IPS DF 6.9 (cell line): Measurements from ENCODE around the gene GRIK4.
A peak's percentile ranks its signal among the peaks of the same experiment; 100 is the strongest.

ENCODE experiments used
- DNase-seq: peaks from one replicate; pipeline ENCODE4 v3.0.0-alpha.2; 2013; ENCODE audit warnings: low read depth, low spot score
- H3K27ac ChIP-seq: one replicate; pipeline ENCODE4 v1.5.1; 2013; ENCODE audit warnings: low read length, control low read depth
- H3K27me3 ChIP-seq: 2 replicates; pipeline ENCODE4 v1.6.1; 2013; ENCODE audit warnings: mild to moderate bottlenecking, low read length; ENCODE audit not compliant: control insufficient read depth, insufficient read depth
- H3K36me3 ChIP-seq: 2 replicates; pipeline ENCODE4 v1.6.1; 2013; ENCODE audit warnings: low read length; ENCODE audit not compliant: control insufficient read depth, insufficient read depth
- H3K4me1 ChIP-seq: 2 replicates; pipeline ENCODE4 v1.6.1; 2013; ENCODE audit warnings: low read length; ENCODE audit not compliant: control insufficient read depth, insufficient read depth
- H3K4me3 ChIP-seq: 2 replicates; pipeline ENCODE4 v1.5.1; 2013; ENCODE audit warnings: mild to moderate bottlenecking, low read length
- H3K9me3 ChIP-seq: 2 replicates; pipeline ENCODE4 v1.6.1; 2013; ENCODE audit warnings: low read length, inconsistent platforms; ENCODE audit not compliant: control insufficient read depth, insufficient read depth
- WGBS: extraction: QIAGEN DNeasy Blood & Tissue Kit; methylation state at CpG from one replicate; pipeline ENCODE4 v1.1.7; 2013; ENCODE audit warnings: mixed read lengths, missing lambda C conversion rate; ENCODE audit not compliant: insufficient read length, insufficient coverage; 5-methylcytosine and 5-hydroxymethylcytosine counted together

Gene GRIK4

DNA sequence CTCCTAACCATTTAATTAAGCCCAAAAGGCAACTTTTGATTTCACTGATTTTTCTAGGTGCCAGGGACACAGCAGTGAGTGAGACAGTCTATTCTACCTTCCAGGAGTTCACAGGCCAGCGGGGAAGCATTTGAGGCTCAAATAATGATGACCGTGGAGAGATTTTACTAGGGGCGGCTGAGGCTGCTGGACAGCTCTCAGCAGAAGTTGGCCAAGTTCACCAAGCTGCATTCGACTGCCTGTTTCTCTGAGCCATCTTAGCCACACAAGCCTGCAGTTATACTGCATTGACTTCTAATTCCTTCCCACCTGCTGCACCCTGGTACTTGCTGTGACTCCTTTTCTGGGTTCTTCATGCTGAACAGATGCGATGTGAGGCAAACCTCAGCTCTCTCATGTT is 343.4 kb downstream of the GRIK4 start:
- no peak for DNase-seq
- no peaks in the 10 kb centered on the region for H3K36me3 ChIP-seq
- WGBS, result no CpG with 5 or more reads among the region's 5 CpGs
- H3K9me3 ChIP-seq, result no peaks in the 10 kb centered on the region
- H3K4me3 ChIP-seq, result no peak overlapping the region
- H3K27ac ChIP-seq, result no peak overlapping the region
- no peaks in the 10 kb centered on the region for H3K4me1 ChIP-seq
- H3K27me3 ChIP-seq, result no peaks in the 10 kb centered on the region; the same call in 1 of the 2 replicates

DNA sequence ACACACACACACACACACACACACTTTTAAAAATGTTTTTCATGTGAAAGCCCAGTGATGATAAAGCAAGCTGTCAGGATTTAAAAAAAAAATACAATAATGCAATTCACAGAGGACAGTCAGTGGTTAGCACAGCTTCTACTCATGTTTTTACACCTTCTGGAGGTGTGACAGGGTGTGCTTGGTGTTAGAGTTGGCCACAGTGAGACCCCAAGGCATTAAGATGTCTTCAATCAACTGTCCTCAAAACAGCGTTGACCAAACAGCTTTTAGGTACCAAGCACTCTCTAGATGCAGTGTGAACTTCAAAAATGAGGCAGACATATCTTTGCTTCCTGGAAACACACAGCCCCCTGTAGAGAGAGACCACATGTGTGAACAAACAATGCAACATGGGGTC is 346.0 kb downstream of the GRIK4 start:
- Histone ChIP-seq H3K36me3 (no peaks in the 10 kb centered on the region), H3K9me3 (no peaks in the 10 kb centered on the region), H3K4me1 (no peaks in the 10 kb centered on the region), H3K4me3 (no peak overlapping the region), H3K27me3 (no peaks in the 10 kb centered on the region; the same call in 1 of the 2 replicates), H3K27ac (no peak overlapping the region)
- DNase-seq, result no peak
- WGBS, result no CpG with 5 or more reads among the region's 1 CpG

DNA sequence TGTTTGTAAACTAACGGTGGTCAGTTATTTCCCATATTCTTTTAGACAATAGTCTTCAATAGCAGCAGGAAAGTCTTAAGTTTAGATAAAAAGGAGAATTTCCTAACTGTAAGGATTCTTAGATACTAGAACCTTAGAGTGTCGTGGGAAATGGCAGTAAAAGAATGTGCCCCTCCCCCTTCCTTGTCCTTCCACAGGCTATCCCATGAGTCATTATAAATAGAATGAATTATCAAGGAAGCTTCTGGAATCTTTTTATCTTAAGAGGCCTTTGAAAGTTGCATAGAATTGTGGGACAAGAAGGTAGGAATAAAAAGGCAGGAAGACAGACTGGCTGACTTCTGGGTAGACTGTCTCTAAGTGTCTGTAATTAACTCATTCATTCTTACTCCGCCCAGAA is 347.2 kb downstream of the GRIK4 start:
- Histone ChIP-seq H3K4me1 (no peaks in the 10 kb centered on the region), H3K4me3 (no peak overlapping the region), H3K9me3 (no peaks in the 10 kb centered on the region), H3K36me3 (no peaks in the 10 kb centered on the region), H3K27me3 (no peaks in the 10 kb centered on the region; the same call in 1 of the 2 replicates), H3K27ac (no peak overlapping the region)
- WGBS, result no CpG with 5 or more reads among the region's 3 CpGs
- DNase-seq, result no peak

DNA sequence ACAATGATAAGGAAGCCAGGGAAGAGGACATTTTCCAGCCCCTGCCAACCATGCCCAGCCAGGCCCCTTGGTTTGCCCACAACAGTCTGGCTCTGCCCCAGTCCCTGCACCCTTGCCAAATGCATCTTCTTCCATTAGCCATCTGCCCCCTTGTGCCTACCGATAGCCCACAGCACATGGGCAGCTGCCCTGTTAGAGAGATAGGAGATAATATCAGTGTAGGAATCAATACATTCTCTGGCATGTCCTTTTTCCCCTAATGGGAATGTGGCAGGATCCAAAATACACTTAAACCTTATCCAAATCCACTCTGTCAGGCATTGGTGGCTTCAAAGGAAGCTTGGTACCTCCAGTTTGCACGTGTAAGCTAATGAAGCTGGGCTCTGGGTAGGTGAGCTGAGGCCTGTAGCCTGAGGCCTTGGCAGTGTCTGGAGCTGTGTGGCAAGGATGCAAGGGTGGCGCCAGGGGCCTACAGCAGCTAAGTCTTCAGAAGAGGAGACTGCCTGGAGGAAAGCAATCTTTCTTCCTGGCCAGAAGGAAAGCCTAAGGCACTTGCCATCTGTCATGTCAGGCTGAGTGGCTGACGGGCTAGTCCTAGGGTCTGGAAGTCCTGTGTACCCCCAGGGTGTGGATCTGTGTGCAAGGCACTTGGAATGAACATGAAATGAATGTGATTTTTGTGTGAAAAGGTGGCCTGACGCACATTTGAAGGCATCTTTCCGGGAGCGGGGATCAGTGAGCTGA is 348.2 kb downstream of the GRIK4 start:
- Histone ChIP-seq H3K27me3 (no peaks in the 10 kb centered on the region), H3K4me1 (no peaks in the 10 kb centered on the region), H3K4me3 (no peak overlapping the region), H3K9me3 (no peaks in the 10 kb centered on the region), H3K36me3 (no peaks in the 10 kb centered on the region), H3K27ac (no peak overlapping the region)
- no peak for DNase-seq
- WGBS, result no CpG with 5 or more reads among the region's 7 CpGs

DNA sequence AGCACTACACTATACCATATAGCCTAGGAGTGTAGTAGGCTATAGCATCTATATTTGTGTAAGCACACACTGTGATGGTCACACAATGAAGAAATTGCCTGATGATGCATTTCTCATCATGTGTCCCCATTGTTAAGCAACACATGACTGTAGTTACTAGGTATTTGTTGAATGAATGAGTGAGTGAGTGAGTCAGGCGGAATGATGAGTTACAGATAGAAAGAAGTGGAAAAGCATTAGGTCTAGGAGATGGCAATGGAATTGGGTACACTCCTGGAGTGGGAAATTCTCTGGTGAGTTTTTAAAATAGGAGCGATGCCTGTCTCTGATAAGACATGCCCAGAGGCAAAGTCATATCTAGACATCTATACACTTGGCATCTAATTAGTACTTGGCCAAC is 351.8 kb downstream of the GRIK4 start:
- Histone ChIP-seq H3K4me1 (no peaks in the 10 kb centered on the region; the same call in 1 of the 2 replicates), H3K36me3 (no peaks in the 10 kb centered on the region), H3K4me3 (no peak overlapping the region), H3K9me3 (no peaks in the 10 kb centered on the region), H3K27me3 (no peaks in the 10 kb centered on the region), H3K27ac (no peak overlapping the region)
- DNase-seq, result no peak
- no CpG with 5 or more reads among the region's 2 CpGs for WGBS

DNA sequence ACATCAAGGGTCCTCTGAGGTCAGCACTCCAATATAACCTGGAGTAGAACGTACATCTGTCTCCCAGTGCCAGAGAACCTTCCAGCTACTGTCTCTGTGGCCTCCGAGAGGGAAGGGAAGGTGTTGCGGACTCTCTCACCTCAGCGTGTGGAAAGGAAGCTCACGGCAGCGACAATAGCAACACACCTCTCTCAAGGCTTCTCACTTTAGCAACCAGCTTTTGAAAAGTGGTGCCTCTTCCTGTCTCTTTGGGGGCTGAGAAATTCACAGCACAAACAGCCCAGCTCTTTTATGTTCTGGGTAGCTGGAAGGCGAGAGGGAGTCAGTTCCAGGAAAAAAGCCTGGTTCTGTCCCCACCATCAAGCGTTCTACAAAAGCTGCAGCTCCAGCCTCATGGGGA is 355.5 kb downstream of the GRIK4 start:
- H3K4me1 ChIP-seq, result no peaks in the 10 kb centered on the region; the same call in 1 of the 2 replicates
- no peaks in the 10 kb centered on the region for H3K9me3 ChIP-seq
- H3K36me3 ChIP-seq, result no peaks in the 10 kb centered on the region
- no CpG with 5 or more reads among the region's 8 CpGs for WGBS
- DNase-seq, result no peak
- H3K4me3 ChIP-seq, result no peak overlapping the region
- H3K27ac ChIP-seq, result no peak overlapping the region
- H3K27me3 ChIP-seq, result no peaks in the 10 kb centered on the region

DNA sequence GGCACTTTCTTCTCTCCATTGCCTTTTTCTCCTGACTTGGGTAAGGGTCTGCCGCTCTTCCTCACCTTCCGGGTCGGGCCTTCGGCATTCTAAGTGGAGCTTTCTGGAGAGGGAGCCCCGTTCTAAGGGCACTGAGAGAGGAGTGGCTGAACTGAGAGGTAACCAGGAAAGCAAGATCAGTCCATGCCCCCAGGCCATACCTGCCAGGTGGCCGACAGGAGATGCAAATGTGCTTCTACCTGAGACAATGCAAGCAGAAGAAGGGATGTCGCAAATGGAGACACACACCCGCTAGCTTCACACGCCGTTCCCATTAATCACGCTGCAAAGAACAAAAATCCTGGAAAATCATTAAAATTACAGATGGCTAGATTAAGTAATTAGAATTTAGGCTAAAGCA is 356.0 kb downstream of the GRIK4 start:
- Histone ChIP-seq H3K9me3 (no peaks in the 10 kb centered on the region), H3K4me1 (no peaks in the 10 kb centered on the region; the same call in 1 of the 2 replicates), H3K36me3 (no peaks in the 10 kb centered on the region), H3K27ac (no peak overlapping the region), H3K4me3 (no peak overlapping the region), H3K27me3 (no peaks in the 10 kb centered on the region)
- no CpG with 5 or more reads among the region's 11 CpGs for whole genome bisulfite sequencing
- DNase-seq, result peak; percentile 5

DNA sequence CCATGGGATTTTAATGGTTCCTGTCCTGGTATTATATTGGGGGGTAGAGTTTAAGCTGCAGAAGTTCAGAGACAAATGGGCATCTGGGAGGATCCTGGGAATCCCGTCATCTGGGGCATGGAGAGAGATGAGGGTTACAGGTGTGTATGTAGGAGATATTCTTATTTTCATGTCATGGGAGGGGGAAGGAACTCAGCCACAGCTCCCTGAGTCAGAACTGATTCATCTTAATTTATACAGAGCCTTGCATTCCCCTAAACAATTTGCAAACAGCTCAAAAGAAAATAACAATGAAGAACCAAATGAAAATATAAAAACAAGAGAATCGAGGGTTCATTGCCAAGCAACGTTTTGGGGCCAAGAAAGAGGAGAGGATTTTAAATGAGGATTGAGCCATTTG is 356.4 kb downstream of the GRIK4 start:
- H3K4me3 ChIP-seq, result no peak overlapping the region
- H3K36me3 ChIP-seq, result no peaks in the 10 kb centered on the region
- DNase-seq, result no peak
- no peak overlapping the region for H3K27ac ChIP-seq
- no peaks in the 10 kb centered on the region; the same call in 1 of the 2 replicates for H3K4me1 ChIP-seq
- WGBS, result no CpG with 5 or more reads among the region's 3 CpGs
- H3K27me3 ChIP-seq, result no peaks in the 10 kb centered on the region
- no peaks in the 10 kb centered on the region for H3K9me3 ChIP-seq

DNA sequence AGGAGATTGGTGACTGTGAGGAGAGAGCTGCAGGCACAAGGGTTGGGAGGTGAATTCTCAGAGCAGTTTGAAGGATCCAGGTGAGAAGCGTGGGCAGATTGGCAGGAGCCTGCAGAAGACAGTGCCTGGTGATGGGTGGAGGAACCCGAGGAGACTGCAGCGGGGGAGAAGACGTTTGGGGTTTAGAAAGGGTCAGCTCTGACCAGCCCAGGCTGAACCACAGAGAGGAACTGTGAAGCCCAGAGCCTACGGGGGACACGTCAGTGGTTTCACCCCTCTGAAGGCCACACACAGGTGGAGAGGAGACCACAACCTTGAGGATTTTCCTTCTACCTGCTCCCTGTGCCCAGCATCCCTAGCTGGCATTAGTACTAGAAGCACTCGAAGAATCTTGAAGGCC is 357.5 kb downstream of the GRIK4 start:
- Histone ChIP-seq H3K9me3 (no peaks in the 10 kb centered on the region), H3K27ac (no peak overlapping the region), H3K4me3 (no peak overlapping the region), H3K27me3 (no peaks in the 10 kb centered on the region), H3K36me3 (no peaks in the 10 kb centered on the region), H3K4me1 (no peaks in the 10 kb centered on the region; the same call in none of the 2 replicates)
- no peak for DNase-seq
- no CpG with 5 or more reads among the region's 7 CpGs for WGBS

DNA sequence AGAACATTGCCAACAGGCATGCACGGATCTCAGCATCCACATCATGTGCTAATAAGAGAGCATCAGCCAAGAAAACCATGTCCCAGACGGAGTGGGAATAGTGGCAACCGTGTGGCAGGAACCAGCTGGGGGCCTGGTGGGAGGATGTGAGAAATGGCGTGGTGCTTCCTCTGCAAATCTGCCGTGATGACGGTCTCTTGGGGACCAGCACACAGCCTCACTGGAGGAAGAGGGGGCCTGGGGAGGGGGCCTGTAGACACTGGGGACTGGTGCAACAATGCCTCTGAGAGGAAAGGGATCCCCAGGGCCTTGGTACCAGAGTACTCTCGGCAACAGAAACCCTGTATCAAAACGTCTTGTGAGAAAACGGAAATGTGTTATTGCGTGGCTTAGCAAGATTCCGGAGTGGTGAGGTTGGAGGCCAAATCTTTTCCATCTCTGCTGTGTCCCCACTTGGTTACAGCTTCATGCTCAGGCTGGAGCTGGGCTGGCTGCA is 358.0 kb downstream of the GRIK4 start:
- Histone ChIP-seq H3K4me3 (no peak overlapping the region), H3K4me1 (no peaks in the 10 kb centered on the region; the same call in none of the 2 replicates), H3K27me3 (no peaks in the 10 kb centered on the region), H3K36me3 (no peaks in the 10 kb centered on the region), H3K27ac (no peak overlapping the region), H3K9me3 (no peaks in the 10 kb centered on the region)
- WGBS, result no CpG with 5 or more reads among the region's 11 CpGs
- DNase-seq, result no peak

DNA sequence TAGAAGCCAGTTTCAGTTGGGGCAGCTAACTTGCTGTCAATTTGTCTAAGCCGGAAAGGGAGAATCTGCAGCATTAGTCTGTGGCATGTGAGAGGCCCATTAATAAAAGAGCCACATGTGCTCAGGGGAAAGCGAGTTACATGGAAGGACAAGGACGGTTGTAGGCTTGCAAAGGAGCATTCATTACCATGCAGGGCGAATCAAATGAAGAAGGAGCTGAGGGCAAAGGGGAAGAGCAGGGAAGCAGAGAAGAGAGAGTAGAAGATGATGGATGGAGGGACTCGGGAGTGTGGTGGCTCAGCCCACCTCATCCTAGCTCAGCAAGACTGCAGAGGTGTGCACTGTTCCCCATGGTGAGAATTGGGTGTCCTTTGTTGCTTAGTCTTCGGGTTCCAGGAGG is 359.6 kb downstream of the GRIK4 start:
- H3K4me1 ChIP-seq, result no peaks in the 10 kb centered on the region; the same call in none of the 2 replicates
- no peaks in the 10 kb centered on the region for H3K36me3 ChIP-seq
- no peaks in the 10 kb centered on the region for H3K27me3 ChIP-seq
- no CpG with 5 or more reads among the region's 6 CpGs for WGBS
- DNase-seq, result no peak
- H3K9me3 ChIP-seq, result no peaks in the 10 kb centered on the region
- no peak overlapping the region for H3K4me3 ChIP-seq
- H3K27ac ChIP-seq, result no peak overlapping the region
